HG02840 (cell line): ENCODE data around the gene PEX11G.
"Not testable (repeated sequence)": the region's sequence is repeated elsewhere in the genome, so short reads cannot be mapped to it uniquely, and the experiment has no call there.

Source experiments
- ATAC-seq: cut with Tn5 transposase; IDR thresholded peaks from one replicate; pipeline ENCODE4 v1.9.1; 2021; ENCODE audit warnings: mild to moderate bottlenecking, moderate library complexity, moderate number of reproducible peaks; ENCODE audit not compliant: unreplicated experiment, low FRiP score

Gene PEX11G

GRCh38 chr19:7470540-7471305, 18.1 kb downstream of the PEX11G start:
- no peak for ATAC-seq

- ATAC-seq: no peak
Measured at GRCh38 chr19:7469669-7470285, 19.1 kb downstream of the PEX11G start.

- ATAC-seq: no peak
Measured at GRCh38 chr19:7468840-7469239, 20.0 kb downstream of the PEX11G start.

GRCh38 chr19:7467009-7467989, 21.5 kb downstream of the PEX11G start:
- no peak for ATAC-seq

- ATAC-seq: no peak
Measured at GRCh38 chr19:7463575-7463974, 25.3 kb downstream of the PEX11G start.

- ATAC-seq: no peak
Measured at GRCh38 chr19:7461841-7462629, 26.8 kb downstream of the PEX11G start.

- no peak for ATAC-seq
Measured at GRCh38 chr19:7460562-7460966, 28.3 kb downstream of the PEX11G start.

GRCh38 chr19:7459773-7460172, 29.1 kb downstream of the PEX11G start:
- ATAC-seq: no peak

- no peak for ATAC-seq
Measured at GRCh38 chr19:7458675-7459074, 30.2 kb downstream of the PEX11G start.

- ATAC-seq: no peak
Measured at GRCh38 chr19:7456964-7457541, 31.8 kb downstream of the PEX11G start.

GRCh38 chr19:7455600-7456296, 33.1 kb downstream of the PEX11G start:
- ATAC-seq: no peak

- no peak for ATAC-seq
Measured at GRCh38 chr19:7454998-7455397, 33.8 kb downstream of the PEX11G start.

GRCh38 chr19:7450243-7451223, 38.3 kb downstream of the PEX11G start:
- ATAC-seq: no peak

GRCh38 chr19:7449391-7450070, 39.3 kb downstream of the PEX11G start:
- ATAC-seq: not testable (repeated sequence)

- ATAC-seq: no peak
Measured at GRCh38 chr19:7447648-7448047, 41.2 kb downstream of the PEX11G start.

GRCh38 chr19:7445104-7445503, 43.7 kb downstream of the PEX11G start:
- no peak for ATAC-seq

- no peak for ATAC-seq
Measured at GRCh38 chr19:7444042-7444441, 44.8 kb downstream of the PEX11G start.

- no peak for ATAC-seq
Measured at GRCh38 chr19:7442423-7442822, 46.4 kb downstream of the PEX11G start.
